GM23338 (cell line): ENCODE measurements around the gene MCCC1. TPM values are rescaled to one million over a fixed set of nuclear protein-coding genes. Genes with fewer than 3 reads are reported as not detected.
A peak's percentile ranks its signal among the peaks of the same experiment; 100 is the strongest.
"Not testable (repeated sequence)": the region's sequence is repeated elsewhere in the genome, so short reads cannot be mapped to it uniquely, and the experiment has no call there.

ENCODE experiments used
- ATAC-seq: fragments of 200-7000 bp; cut with Tn5 transposase; 3 replicates; pipeline ENCODE4 v1.9.1; 2020
- DNase-seq: peaks from one replicate; pipeline ENCODE4 v3.0.0-alpha.2; 2015; ENCODE audit warnings: low spot score
- H2AFZ ChIP-seq: fragments of 200-600 bp; sonication (generic); 2 replicates; pipeline ENCODE4 v1.8.0; 2016; ENCODE audit warnings: antibody characterized with exemption, mild to moderate bottlenecking, moderate library complexity
- H3F3A ChIP-seq: fragments of 200-600 bp; sonication (generic); replicated peaks from 2 replicates; pipeline ENCODE4 v1.8.0; 2017; ENCODE audit warnings: antibody characterized with exemption, mixed run types, low read depth
- H3K27ac ChIP-seq: fragments of 200-600 bp; sonication (generic); 2 replicates; pipeline ENCODE4 v1.6.1; 2016; ENCODE audit warnings: low read depth
- H3K27me3 ChIP-seq: fragments of 200-600 bp; sonication (generic); 2 replicates; pipeline ENCODE4 v1.8.0; 2016; ENCODE audit warnings: mild to moderate bottlenecking, mixed run types, moderate library complexity; ENCODE audit not compliant: insufficient read depth
- H3K36me3 ChIP-seq: fragments of 200-600 bp; sonication (generic); 2 replicates; pipeline ENCODE4 v1.8.0; 2016; ENCODE audit warnings: mild to moderate bottlenecking; ENCODE audit not compliant: insufficient read depth
- H3K4me1 ChIP-seq: fragments of 200-600 bp; sonication (generic); 2 replicates; pipeline ENCODE4 v1.8.0; 2016; ENCODE audit warnings: mild to moderate bottlenecking, moderate library complexity; ENCODE audit not compliant: insufficient read depth
- H3K4me2 ChIP-seq: fragments of 200-600 bp; sonication (generic); 2 replicates; pipeline ENCODE4 v1.7.1; 2017; ENCODE audit warnings: mixed run types
- H3K4me3 ChIP-seq: fragments of 200-600 bp; sonication (generic); 2 replicates; pipeline ENCODE4 v1.6.1; 2016; ENCODE audit warnings: mixed run types
- H3K79me2 ChIP-seq: fragments of 200-600 bp; sonication (generic); replicated peaks from 2 replicates; pipeline ENCODE4 v1.8.0; 2017; ENCODE audit warnings: mild to moderate bottlenecking; ENCODE audit not compliant: insufficient read depth
- H3K9me2 ChIP-seq: fragments of 200-600 bp; sonication (generic); 2 replicates; pipeline ENCODE4 v1.8.0; 2017; ENCODE audit not compliant: insufficient read depth
- H4K20me1 ChIP-seq: fragments of 200-600 bp; sonication (generic); replicated peaks from 2 replicates; pipeline ENCODE4 v1.8.0; 2017; ENCODE audit warnings: mild to moderate bottlenecking; ENCODE audit not compliant: insufficient read depth
- H3K27ac Mint-ChIP-seq: 2 replicates; pipeline ENCODE4 v1.8.0; 2020; ENCODE audit warnings: inconsistent platforms, mild to moderate bottlenecking, moderate library complexity, mixed read lengths
- H3K27me3 Mint-ChIP-seq: 3 replicates; pipeline ENCODE4 v1.8.0; 2022; ENCODE audit warnings: low read depth, mild to moderate bottlenecking, moderate library complexity, mixed read lengths, inconsistent platforms; ENCODE audit not compliant: insufficient read depth, poor library complexity
- H3K36me3 Mint-ChIP-seq: 3 replicates; pipeline ENCODE4 v1.8.0; 2021; ENCODE audit warnings: low read depth, mild to moderate bottlenecking, inconsistent platforms, moderate library complexity, mixed read lengths
- H3K4me1 Mint-ChIP-seq: 3 replicates; pipeline ENCODE4 v1.8.0; 2020; ENCODE audit warnings: mild to moderate bottlenecking, inconsistent platforms, mixed read lengths
- H3K4me3 Mint-ChIP-seq: 3 replicates; pipeline ENCODE4 v1.8.0; 2021; ENCODE audit warnings: moderate library complexity, mild to moderate bottlenecking, inconsistent platforms, mixed read lengths
- H3K9me3 Mint-ChIP-seq: 3 replicates; pipeline ENCODE4 v1.8.0; 2020; ENCODE audit warnings: moderate library complexity, mild to moderate bottlenecking, inconsistent platforms, mixed read lengths
- CTCF ChIP-seq, 2 experiments: fragments of 200-600 bp in 1 of 2; sonication (generic) in 1 of 2; conservative IDR thresholded peaks; 2 replicates each; pipeline versions ENCODE4 v1.5.1 to v1.6.1; 2016 to 2017; ENCODE audit warnings: antibody characterized with exemption in 2 of 2, low read depth in 2 of 2, mild to moderate bottlenecking in 2 of 2, moderate library complexity in 1 of 2
- ETS1 ChIP-seq: IDR thresholded peaks from 2 replicates; pipeline ENCODE4 v1.6.1; 2016; ENCODE audit warnings: antibody characterized with exemption
- EZH2 ChIP-seq: fragments of 200-600 bp; sonication (generic); IDR thresholded peaks from one replicate; pipeline ENCODE4 v1.8.0; 2017; ENCODE audit warnings: antibody characterized with exemption, mild to moderate bottlenecking, low read depth; ENCODE audit not compliant: unreplicated experiment
- JUNB ChIP-seq: IDR thresholded peaks from one replicate; pipeline ENCODE4 v1.6.1; 2016; ENCODE audit warnings: antibody characterized with exemption; ENCODE audit not compliant: unreplicated experiment
- REST ChIP-seq: IDR thresholded peaks from one replicate; pipeline ENCODE4 v1.6.1; 2018; ENCODE audit warnings: antibody characterized with exemption; ENCODE audit not compliant: unreplicated experiment
- polyA plus RNA-seq: library from polyadenylated mRNA; unstranded; fragments of >200 nt; fragmentation: Nextera tagmentation; extraction: Ambion mirVana; gene quantifications from 2 replicates; pipeline ENCODE4 v1.2.1, GENCODE V29; 2016
- total RNA-seq: library from RNA; depleted of rRNA; stranded (reverse); fragments of >200 nt; shearing (Covaris generic); gene quantifications from 2 replicates; pipeline ENCODE4 v1.2.3, GENCODE V29; 2014

MCCC1 gene
- total and polyA plus RNA-seq, 2 experiments from 2014 or later, result 20.2 to 24.2 TPM

GRCh38 chr3:183114384-183115178 lies 15.3 kb upstream of the MCCC1 start:
- peaks cover 23% of the 10 kb centered on the region for H3K4me1 ChIP-seq
- no peaks in the 10 kb centered on the region for H3K79me2 ChIP-seq
- peak; percentile 86 for ATAC-seq
- peaks cover 13% of the 10 kb centered on the region for H3K9me3 Mint-ChIP-seq
- peak overlapping the region; percentile 89 for H2AFZ ChIP-seq
- H3K4me3 Mint-ChIP-seq, result peak overlapping the region; percentile 40; the same call in 2 of the 3 replicates
- H3K36me3 ChIP-seq, result no peaks in the 10 kb centered on the region
- no peaks in the 10 kb centered on the region for H3K9me2 ChIP-seq
- H3K36me3 Mint-ChIP-seq, result peaks cover 10% of the 10 kb centered on the region; the same call in 2 of the 3 replicates
- DNase-seq, result peak; percentile 81
- peaks cover 21% of the 10 kb centered on the region for H3K27me3 Mint-ChIP-seq
- H3K27ac Mint-ChIP-seq, result peak overlapping the region; percentile 30; the same call in 1 of the 2 replicates
- H3K4me3 ChIP-seq, result peak overlapping the region; percentile 23
- H3K4me1 Mint-ChIP-seq, result peaks cover 23% of the 10 kb centered on the region
- no peaks in the 10 kb centered on the region for H4K20me1 ChIP-seq
- 0 out of 2 replicates have a peak, but pooled peaks cover 5% of the 10 kb centered on the region for H3F3A ChIP-seq
- peaks cover 13% of the 10 kb centered on the region for H3K27me3 ChIP-seq
- TF ChIP-seq ETS1 (no peak), CTCF (conservative IDR thresholded peaks at IDR 0.05; ENCODE audit: low read depth in 2 of 2) (peak; percentile 23 to 62; a peak in 2 of 4 replicates), JUNB (no peak), EZH2 (no peak), REST (no peak)
- H3K27ac ChIP-seq, result peak overlapping the region; percentile 79; the same call in 1 of the 2 replicates
- H3K4me2 ChIP-seq, result peak overlapping the region; percentile 67

- H2AFZ ChIP-seq, H3K9me2 ChIP-seq, H3K79me2 ChIP-seq, H3K27me3 Mint-ChIP-seq, H4K20me1 ChIP-seq, H3F3A ChIP-seq, H3K4me2 ChIP-seq, H3K36me3 ChIP-seq, H3K4me3 Mint-ChIP-seq, H3K27ac Mint-ChIP-seq, ATAC-seq, H3K27ac ChIP-seq, H3K4me3 ChIP-seq, H3K27me3 ChIP-seq, DNase-seq: not testable (repeated sequence)
- H3K4me1 Mint-ChIP-seq, result peaks cover 13% of the 10 kb centered on the region
- H3K36me3 Mint-ChIP-seq, result peaks cover 10% of the 10 kb centered on the region; the same call in 1 of the 3 replicates
- peaks cover 14% of the 10 kb centered on the region for H3K4me1 ChIP-seq
- peaks cover 14% of the 10 kb centered on the region for H3K9me3 Mint-ChIP-seq
Observed at GRCh38 chr3:183109847-183110246, 10.6 kb upstream of the MCCC1 start.
